Breast epithelium (tissue), 3 donors: ENCODE measurements around the gene ABCA1.

Experiments
- CTCF ChIP-seq, 3 donors: fragments of 450-650 bp; IDR thresholded peaks; one replicate each; pipeline ENCODE4 v1.5.1; 2016 to 2017; ENCODE audit warnings: antibody characterized with exemption in 3 of 3, mild to moderate bottlenecking in 3 of 3, moderate library complexity in 3 of 3
- POLR2A ChIP-seq: fragments of 450-650 bp; IDR thresholded peaks from one replicate; pipeline ENCODE4 v1.6.1; 2016; ENCODE audit warnings: antibody characterized with exemption, mild to moderate bottlenecking, moderate library complexity
- POLR2AphosphoS5 ChIP-seq, 3 donors: sonication (generic); formaldehyde crosslinking; IDR thresholded peaks; one replicate each; pipeline ENCODE4 v1.6.1; 2017; ENCODE audit warnings: antibody characterized with exemption in 3 of 3

DNA sequence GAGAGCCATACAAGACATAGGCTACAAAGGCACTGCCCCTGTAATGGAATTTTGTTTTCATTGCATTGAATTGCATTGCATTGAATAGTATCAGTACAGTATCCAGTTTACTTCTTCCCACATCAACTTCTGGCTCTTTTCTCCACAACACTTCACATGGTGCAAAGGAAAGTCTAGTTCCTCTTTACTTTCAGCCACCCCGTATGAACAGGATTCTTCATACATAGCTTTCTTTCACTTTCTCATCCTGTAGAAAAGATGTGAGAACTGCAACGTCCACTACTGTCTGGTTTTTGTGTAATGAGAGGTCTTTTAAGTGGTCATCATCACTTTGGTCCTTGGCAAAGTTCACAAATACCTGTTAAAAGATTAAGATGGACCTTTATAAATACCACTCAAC, 143.9 kb downstream of the ABCA1 start:
- TF ChIP-seq POLR2A (no peak), CTCF (IDR thresholded peaks at IDR 0.05) (no peak), POLR2AphosphoS5 (IDR thresholded peaks at IDR 0.05) (no peak)
